ENCODE results near the gene PARVG. TPM values are rescaled to one million over a fixed set of nuclear protein-coding genes. Genes with fewer than 3 reads are reported as not detected.

The PARVG gene
- total RNA-seq, 4 donors from 2014 or later = 18.3 to 92.0 (median 46.6) TPM

DNA sequence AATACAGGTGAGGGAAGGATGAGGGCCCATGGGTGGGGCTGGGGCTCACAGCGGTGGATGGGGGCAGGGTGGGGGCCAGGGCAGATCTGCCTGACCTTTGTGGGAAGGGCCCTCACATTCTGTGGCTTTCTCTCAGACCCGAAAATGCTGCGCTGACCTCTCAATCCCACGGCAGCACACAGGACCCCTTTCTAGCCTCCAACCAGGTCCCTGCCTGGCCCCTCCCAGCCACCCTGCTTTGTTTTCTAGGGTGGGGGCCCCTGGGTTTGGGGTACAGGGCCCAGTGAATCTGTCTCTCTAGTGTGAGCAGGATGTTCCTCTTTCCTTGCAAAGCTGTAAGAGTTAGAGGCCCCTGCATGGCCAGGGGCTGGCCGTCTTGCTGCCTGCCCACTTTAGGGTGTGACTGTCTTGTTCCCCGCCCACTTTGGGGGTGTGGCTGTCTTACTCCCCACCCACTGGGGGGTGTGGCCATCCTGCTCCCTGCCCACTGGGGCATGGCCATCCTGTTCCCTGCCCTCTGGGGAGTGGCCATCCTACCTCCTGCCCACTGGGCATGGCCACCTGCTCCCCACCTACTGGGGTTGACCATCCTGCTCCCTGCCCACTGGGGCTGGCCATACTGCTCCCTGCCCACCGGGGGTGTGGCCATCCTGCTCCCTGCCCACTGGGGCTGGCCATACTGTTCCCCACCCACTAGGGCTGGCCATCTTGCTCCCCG lies 11.5 kb downstream of the PARVG start:
- TF ChIP-seq, protein P1, sequence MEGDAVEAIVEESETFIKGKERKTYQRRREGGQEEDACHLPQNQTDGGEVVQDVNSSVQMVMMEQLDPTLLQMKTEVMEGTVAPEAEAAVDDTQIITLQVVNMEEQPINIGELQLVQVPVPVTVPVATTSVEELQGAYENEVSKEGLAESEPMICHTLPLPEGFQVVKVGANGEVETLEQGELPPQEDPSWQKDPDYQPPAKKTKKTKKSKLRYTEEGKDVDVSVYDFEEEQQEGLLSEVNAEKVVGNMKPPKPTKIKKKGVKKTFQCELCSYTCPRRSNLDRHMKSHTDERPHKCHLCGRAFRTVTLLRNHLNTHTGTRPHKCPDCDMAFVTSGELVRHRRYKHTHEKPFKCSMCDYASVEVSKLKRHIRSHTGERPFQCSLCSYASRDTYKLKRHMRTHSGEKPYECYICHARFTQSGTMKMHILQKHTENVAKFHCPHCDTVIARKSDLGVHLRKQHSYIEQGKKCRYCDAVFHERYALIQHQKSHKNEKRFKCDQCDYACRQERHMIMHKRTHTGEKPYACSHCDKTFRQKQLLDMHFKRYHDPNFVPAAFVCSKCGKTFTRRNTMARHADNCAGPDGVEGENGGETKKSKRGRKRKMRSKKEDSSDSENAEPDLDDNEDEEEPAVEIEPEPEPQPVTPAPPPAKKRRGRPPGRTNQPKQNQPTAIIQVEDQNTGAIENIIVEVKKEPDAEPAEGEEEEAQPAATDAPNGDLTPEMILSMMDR (IDR thresholded peaks at IDR 0.05; ENCODE audit: low read depth) = no peak

DNA sequence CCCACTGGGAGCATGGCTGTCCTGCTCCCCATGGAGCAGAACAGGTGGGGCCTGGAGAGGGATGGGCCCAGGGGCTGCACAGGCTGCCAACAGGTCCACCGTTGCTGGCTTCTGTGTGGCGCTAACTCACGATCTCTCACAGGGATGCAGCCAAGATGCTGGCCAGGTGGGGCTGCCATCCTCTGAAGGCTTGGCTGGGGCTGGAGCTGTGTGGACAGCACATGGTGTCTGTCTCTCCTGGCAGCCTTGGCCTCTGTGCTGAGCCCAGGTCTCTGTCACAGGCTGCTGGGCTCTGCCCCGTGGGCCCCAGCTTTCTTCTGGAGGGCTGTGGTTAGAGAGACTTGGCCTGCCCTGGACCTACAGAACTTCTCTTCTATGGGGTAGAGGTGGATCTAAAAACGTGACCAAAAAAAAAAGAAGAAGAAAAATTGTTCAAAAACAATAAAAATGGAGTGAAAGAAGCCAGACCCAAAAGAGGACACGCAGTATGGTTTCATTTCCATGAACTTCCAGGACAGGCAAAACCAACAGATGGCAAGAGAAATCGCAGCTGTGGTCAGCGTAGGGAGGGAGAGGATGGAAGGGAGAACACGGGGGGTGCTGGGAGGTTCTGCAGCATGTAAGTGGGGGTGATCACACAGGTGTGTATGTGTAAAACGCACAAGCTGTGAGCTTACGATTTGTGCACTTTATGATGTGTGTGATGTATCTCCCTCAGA lies 12.2 kb downstream of the PARVG start:
- TF ChIP-seq, protein P1 (IDR thresholded peaks at IDR 0.05; ENCODE audit: low read depth) = no peak

DNA sequence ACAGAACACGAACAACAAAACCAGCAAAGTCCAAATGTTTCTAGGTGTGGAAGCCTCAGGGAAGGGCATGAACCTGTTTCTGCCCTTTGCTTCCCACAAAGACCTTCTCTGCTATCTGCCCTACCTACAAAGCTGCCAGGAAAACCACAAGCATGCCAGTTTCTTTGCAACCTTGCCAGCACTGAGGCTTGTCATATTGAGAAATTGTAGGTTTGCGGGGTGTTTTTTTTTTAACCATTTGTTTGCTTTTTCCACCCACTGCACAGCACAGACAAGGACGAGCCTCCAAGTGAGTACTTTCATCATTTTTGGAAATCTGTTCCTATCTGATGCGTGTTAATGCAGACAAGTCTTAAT lies 12.8 kb downstream of the PARVG start:
- TF ChIP-seq, protein P1 (IDR thresholded peaks at IDR 0.05; ENCODE audit: low read depth) = no peak

DNA sequence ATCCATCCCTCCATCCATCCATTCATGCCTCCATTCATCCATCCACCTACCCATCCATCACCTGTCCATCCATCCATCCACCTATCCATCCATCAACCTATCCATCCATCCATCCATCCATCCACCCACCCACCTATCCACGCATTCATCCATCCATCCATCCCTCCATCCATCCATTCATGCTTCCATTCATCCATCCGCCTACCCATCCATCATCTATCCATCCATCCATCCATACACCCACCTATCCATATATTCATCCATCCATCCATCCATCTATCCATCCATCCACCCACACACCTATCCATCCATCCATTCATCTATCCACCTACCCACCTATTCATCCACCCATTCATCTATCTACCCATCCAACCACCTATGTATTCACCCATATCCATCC lies 13.8 kb downstream of the PARVG start:
- TF ChIP-seq, protein P1 (IDR thresholded peaks at IDR 0.05; ENCODE audit: low read depth) = no peak

DNA sequence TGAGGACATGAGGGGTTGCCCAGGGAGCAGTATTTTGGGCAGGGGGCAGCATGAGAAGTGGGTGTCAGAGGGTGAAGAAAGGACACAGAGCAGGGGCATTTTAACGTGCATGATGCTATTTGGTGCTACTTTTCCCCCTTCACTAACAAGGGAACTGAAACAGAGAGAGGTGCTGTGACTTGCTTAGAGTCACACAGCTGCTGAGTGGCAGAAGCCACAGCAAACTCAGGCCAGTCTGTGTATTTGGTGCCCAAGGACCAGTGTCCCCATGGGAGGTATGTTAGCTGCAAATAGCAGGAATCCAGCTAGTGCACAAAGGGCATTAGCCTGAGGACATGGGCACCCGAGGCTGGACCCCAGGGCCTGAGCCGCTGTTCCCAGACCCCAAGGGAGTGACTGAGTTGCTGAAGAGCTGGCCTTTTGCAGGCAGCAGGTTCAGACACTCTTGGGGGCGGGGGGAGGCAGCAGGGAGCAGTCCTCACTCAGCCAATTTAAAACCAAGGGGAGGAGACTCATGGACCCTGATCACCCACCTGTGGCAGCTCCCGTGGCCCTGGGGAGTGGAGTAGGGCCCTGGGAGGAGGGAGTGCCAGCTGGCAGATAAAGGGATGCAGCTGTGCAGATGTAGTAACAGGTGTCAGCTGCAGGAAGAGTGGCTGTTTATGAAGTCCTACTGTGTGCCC lies 14.6 kb downstream of the PARVG start:
- TF ChIP-seq, protein P1 (IDR thresholded peaks at IDR 0.05; ENCODE audit: low read depth) = no peak

DNA sequence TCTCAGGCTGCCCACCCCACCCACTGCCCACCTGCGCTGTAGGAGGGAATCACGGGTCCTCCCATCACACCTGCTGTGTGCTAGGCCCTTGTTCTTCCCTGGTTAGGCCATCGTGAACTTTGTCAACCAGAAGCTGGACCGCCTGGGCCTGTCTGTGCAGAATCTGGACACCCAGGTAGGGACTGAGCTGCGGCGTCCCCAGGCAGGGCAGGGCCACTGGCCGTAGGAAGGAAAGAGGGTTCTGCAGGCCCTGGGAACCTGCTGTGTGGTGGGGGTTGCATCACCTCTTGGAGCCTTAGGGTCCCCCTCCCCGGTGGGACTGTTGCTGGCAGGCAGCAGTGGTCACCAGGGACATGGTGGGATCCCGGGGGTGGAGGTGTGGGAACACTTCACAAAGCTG lies 15.5 kb downstream of the PARVG start:
- TF ChIP-seq, protein P1 (IDR thresholded peaks at IDR 0.05; ENCODE audit: low read depth) = no peak

DNA sequence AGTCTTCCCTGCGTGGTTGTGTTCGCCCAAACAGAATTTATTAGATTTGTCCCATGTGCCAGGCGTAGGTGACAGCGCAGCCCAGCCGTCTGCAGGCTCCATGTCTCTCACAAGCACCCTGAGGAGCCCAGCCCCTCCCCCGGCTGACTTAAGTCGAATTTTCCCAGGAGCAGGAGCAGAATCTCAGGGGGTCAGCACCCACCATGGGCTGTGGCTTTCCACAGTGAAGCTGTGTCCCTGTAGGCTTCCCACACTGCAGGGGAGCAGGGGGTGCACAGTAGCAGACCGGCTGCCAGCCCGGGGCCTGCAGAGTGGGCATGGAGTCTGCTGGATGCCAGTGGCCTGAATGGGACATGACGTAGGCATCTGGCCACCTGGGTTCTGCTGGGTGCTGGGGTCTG lies 16.0 kb downstream of the PARVG start:
- TF ChIP-seq, protein P1 (IDR thresholded peaks at IDR 0.05; ENCODE audit: low read depth) = no peak

Data from subcutaneous adipose tissue (tissue), 4 donors.